GM19043 (cell line): ENCODE data around the gene NUP93.
"Not testable (repeated sequence)": the region's sequence is repeated elsewhere in the genome, so short reads cannot be mapped to it uniquely, and the experiment has no call there.

Experiments used
- ATAC-seq: cut with Tn5 transposase; IDR thresholded peaks from one replicate; pipeline ENCODE4 v1.9.1; 2021; ENCODE audit warnings: low read depth; ENCODE audit not compliant: unreplicated experiment

The NUP93 gene

GRCh38 chr16:56862776-56863175, 132.8 kb downstream of the NUP93 start:
- no peak for ATAC-seq

- ATAC-seq: no peak
Observed at GRCh38 chr16:56864960-56865359, 135.0 kb downstream of the NUP93 start, which contains the start of gene SLC12A3. Gene SLC12A3, plus strand, starts transcription at chr16:56865207. Its CDS starts 29 bp downstream, at chr16:56865236.

DNA sequence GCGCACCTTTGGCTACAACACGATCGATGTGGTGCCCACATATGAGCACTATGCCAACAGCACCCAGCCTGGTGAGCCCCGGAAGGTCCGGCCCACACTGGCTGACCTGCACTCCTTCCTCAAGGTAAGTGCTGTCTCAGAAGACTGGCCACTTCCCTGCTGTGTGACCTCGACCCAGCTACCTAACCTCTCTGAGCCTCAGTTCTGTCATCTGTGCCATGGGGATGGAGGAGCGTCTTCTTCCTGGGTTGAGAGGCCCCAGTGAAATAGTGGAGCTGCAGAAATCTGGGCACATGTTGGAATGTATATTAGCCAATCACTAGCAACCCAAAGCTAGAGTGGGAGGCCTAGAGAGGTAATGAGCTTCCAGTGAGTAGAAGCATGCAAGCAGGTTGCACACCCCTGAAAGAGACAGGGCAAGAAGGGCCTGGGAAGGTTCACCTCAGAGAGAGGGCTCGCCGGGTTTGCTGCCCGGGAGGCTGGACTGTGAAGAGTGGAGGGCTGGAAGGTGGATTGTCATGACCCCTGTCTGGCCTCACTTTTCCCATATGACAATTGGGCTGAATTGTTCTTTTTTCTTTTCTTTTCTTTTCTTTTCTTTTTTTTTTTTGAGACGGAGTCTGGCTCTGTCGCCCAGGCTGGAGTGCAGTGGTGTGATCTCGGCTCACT, 135.6 kb downstream of the NUP93 start:
- ATAC-seq: no peak

GRCh38 chr16:56866955-56867830, 137.3 kb downstream of the NUP93 start:
- ATAC-seq: no peak

- ATAC-seq: no peak
Observed at GRCh38 chr16:56868175-56868574, 138.2 kb downstream of the NUP93 start.

DNA sequence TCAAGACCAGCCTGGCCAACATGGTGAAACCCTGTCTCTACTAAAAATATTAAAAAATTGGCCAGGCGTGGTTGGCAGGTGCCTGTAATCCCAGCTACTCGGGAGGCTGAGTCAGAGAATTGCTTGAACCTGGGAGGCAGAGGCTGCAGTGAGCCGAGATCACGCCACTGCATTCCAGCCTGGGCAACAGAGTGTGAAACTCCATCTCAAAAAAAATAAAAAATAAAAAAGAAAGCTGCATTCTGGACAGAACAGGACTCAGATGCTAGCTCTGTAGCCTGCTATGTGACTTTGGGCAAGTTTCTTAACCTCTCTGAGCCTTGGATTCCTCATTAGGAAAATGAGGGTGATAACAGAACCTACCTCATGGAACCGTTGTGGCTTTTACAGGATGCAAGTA, 138.8 kb downstream of the NUP93 start:
- not testable (repeated sequence) for ATAC-seq

DNA sequence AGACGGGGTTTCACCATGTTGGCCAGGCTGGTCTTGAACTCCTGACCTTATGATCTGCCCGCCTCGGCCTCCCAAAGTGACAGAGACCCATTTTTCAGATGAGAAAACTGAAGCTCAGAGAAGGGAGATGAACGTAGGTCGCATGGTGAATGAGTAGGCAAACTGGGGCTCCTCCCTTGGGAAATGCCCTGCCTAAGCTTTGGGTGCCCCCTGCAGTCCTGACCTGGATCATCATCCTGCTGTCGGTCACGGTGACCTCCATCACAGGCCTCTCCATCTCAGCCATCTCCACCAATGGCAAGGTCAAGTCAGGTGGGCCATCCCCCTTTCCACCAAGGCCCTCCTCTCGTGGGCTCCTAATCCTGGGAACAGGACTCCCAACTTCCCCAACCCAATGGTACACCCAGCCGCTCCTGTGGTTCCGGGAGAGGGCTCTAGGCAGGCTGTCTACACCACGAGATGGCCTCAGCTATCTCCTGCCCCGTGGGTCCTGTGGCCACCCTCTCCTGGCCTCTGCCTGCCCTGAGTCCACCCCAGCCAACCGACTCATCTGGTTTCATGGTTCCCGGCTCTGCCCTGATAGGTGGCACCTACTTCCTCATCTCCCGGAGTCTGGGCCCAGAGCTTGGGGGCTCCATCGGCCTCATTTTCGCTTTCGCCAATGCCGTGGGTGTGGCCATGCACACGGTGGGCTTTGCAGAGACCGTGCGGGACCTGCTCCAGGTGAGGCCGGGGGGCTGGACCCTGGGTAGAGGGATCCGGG, 139.8 kb downstream of the NUP93 start:
- ATAC-seq: no peak

DNA sequence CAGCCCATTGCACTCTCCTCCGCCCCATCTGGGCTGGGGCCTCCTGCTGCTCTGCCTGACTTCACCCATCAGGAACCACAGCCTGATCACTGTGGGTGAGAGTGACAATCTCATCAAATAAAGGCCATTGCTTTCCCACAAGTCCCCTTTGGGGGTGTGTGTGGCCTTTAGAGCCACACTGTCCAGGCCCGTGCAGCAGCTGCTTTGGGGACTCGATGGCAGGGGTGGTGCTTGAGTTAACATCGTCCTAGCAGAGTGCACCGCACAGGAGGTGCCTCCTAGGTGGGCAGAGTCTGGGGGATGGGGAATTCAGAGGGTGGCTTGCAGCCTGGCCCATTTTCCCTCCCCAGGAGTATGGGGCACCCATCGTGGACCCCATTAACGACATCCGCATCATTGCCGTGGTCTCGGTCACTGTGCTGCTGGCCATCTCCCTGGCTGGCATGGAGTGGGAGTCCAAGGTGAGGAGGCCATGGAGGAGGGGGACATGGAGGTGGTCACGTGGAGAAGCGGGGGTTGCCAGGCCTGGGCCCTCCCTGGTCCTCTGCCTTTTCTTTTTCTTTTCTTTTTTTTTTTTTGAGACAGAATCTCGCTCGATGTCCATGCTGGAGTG, 140.5 kb downstream of the NUP93 start:
- no peak for ATAC-seq

GRCh38 chr16:56871172-56871593, 141.3 kb downstream of the NUP93 start:
- no peak for ATAC-seq

DNA sequence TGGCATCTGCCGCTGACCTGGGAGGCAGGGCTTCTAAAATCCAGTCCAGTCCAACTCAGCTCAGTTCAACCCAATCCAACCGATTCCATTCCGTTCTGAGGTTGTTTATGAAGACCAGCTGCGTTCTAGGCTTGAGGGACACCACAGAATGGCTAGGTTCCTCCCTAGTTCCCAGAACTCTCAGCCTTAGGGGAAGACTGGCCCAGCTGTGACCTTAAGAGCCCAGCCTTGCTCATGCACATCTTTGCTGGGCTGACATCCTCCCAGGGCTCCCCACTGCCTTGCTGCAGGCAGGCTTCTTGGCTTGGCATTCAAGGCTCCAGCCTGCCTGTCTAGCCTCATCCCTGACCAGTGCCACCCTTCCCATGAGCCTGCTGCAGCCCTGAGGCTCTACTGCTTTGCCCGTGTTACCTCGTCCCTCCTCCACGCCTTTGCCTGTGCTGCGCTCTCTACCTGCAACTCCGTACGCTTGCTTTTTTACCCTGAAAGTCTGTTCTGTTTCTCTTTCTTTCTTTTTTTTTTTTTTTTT, 143.0 kb downstream of the NUP93 start:
- ATAC-seq: no peak

DNA sequence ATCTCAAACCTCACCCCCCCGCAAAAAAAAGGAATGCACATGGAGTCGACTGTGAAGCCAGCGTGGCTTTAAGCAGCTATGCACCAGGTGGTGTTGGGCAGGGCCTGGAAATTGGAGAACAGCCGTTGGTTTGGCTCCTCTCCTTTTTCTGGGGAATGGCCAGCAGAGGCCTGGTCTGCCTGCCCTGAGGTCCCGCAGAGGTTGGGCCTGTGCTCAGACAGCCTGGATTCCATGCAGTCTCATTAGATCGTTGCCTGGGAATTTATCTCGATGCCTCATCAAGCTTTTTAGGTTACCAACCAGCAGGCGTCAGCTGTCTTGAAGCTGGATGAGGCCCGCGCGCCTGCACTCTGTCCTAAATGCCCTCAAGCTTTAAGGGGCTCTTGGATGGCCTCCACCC, 144.9 kb downstream of the NUP93 start:
- no peak for ATAC-seq

GRCh38 chr16:56876048-56876447, 146.1 kb downstream of the NUP93 start:
- no peak for ATAC-seq

- ATAC-seq: no peak
Observed at GRCh38 chr16:56877486-56878182, 147.7 kb downstream of the NUP93 start.

DNA sequence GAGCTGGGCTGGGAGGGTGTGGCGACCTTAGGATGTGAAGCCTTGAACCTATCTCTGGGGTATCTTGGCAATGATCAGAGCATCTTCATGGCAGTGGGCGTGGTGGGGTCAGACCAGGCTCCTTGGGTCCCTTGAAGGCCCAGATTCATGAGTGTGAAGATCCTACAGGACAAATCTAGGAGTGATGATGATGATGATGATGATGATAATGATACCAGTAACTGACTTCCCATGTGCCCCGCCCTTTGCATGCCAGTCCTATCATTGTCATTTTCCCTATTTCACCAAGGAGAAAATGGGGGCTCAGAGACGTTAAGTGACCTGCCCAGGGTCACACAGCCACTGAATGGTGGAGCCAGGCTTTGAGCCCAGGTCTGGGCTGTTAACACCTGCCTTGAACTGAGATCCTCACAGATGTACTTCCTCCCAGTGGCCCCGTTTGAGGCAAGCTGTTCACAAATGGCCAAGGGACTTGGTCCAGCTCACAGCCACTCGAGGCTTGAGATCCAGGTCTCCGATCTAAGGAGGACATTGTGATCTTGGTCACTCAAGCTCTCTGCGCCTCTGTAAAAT, 148.4 kb downstream of the NUP93 start:
- ATAC-seq: no peak

GRCh38 chr16:56879276-56879675, 149.3 kb downstream of the NUP93 start:
- no peak for ATAC-seq

DNA sequence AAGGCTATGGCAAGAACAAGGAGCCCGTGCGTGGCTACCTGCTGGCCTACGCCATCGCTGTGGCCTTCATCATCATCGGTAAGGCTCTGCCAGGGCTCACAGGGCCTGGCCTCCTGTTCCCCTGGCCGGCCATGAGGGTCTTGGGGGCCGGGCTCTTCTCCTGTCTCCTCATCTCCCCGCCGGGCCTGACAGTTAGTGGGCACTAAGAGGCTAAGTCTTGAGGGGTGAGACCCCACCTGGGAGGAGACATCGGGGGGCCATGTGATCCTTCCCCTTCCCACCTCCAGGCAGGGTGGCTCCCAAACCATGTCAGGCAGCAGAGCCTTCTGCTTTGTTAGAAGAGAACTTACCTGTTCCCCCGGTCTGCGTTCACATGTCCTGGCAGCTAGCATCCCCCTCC, 150.2 kb downstream of the NUP93 start:
- ATAC-seq: no peak

- no peak for ATAC-seq
Observed at GRCh38 chr16:56880685-56881084, 150.8 kb downstream of the NUP93 start.

- no peak for ATAC-seq
Observed at GRCh38 chr16:56882077-56882800, 152.3 kb downstream of the NUP93 start.

GRCh38 chr16:56883586-56883985, 153.7 kb downstream of the NUP93 start:
- ATAC-seq: no peak
